Thyroid gland (tissue), 4 donors: ENCODE data around the gene CTAGE8.
"Not testable (repeated sequence)": the region's sequence is repeated elsewhere in the genome, so short reads cannot be mapped to it uniquely, and the experiment has no call there.

Experiments
- POLR2A ChIP-seq, 2 donors: fragments of 450-650 bp; IDR thresholded peaks; one replicate each; pipeline ENCODE4 v1.6.1; 2017; ENCODE audit warnings: antibody characterized with exemption in 2 of 2, mild to moderate bottlenecking in 2 of 2, moderate library complexity in 1 of 2
- TF ChIP-seq, protein P1 (sequence below), 6 experiments: fragments of 200-600 bp in 3 of 6; fragments of 450-650 bp in 3 of 6; sonication (generic) in 3 of 6; IDR thresholded peaks; one replicate each; pipeline ENCODE4 v1.5.1; 2016 to 2019; ENCODE audit warnings: antibody characterized with exemption in 6 of 6, mild to moderate bottlenecking in 2 of 6, inconsistent platforms in 1 of 6, moderate library complexity in 1 of 6

DNA sequence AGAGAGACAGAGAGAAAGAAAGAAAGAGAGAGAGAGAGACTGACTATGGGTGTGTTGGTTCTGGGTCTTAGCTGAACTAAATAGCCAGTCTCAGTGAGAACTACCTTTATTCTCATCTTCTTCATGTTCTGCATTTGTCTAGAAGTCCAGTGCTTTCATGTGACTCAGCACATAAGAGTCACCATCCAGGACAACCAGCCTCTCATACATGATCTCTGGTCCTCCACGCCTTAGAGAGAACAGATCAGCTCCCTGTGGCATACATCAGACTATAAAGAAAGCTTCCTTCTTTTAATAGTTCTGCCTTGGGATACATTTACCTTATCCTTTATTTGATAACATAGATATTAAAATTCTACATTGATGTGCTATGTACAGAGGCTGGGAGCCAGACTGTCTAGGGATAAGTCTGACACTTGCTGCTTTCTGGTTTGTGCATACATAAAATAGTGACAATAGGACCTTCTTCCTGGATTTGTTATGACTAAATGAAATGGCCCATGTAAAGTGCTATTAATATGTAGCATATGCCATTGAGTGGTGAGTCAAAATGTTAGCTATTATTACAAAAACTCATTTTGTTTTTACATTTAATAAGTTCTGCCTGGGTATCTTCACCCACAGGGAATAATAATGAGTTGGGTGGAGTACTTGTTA is 21.3 kb downstream of the CTAGE8 start:
- TF ChIP-seq, protein P1, sequence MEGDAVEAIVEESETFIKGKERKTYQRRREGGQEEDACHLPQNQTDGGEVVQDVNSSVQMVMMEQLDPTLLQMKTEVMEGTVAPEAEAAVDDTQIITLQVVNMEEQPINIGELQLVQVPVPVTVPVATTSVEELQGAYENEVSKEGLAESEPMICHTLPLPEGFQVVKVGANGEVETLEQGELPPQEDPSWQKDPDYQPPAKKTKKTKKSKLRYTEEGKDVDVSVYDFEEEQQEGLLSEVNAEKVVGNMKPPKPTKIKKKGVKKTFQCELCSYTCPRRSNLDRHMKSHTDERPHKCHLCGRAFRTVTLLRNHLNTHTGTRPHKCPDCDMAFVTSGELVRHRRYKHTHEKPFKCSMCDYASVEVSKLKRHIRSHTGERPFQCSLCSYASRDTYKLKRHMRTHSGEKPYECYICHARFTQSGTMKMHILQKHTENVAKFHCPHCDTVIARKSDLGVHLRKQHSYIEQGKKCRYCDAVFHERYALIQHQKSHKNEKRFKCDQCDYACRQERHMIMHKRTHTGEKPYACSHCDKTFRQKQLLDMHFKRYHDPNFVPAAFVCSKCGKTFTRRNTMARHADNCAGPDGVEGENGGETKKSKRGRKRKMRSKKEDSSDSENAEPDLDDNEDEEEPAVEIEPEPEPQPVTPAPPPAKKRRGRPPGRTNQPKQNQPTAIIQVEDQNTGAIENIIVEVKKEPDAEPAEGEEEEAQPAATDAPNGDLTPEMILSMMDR (IDR thresholded peaks at IDR 0.05): not testable (repeated sequence)
- not testable (repeated sequence) for TF ChIP-seq POLR2A (IDR thresholded peaks at IDR 0.05)
